Spleen (tissue), 7 donors: ENCODE measurements around the gene DCN.

Experiments
- POLR2A ChIP-seq, 3 donors: fragments of 450-650 bp; IDR thresholded peaks; one replicate each; pipeline ENCODE4 v1.5.1; 2017; ENCODE audit warnings: antibody characterized with exemption in 3 of 3, mild to moderate bottlenecking in 1 of 3
- POLR2AphosphoS5 ChIP-seq, 3 donors: sonication (generic); formaldehyde crosslinking; IDR thresholded peaks; one replicate each; pipeline ENCODE4 v1.5.1; 2017; ENCODE audit warnings: antibody characterized with exemption in 3 of 3
- TF ChIP-seq, protein P1 (sequence below), 11 experiments: fragments of 200-600 bp in 7 of 11; fragments of 450-650 bp in 4 of 11; sonication (generic) in 4 of 11; IDR thresholded peaks in 8 of 11; conservative IDR thresholded peaks in 3 of 11; 1 replicate in 7 of 11; 2 replicates in 4 of 11; pipeline versions ENCODE4 v1.4.0 to v1.8.0; 2016 to 2021; ENCODE audit warnings: antibody characterized with exemption in 11 of 11, inconsistent platforms in 4 of 11, mild to moderate bottlenecking in 1 of 11
- donor health status: DM: no; HTN: no; CAD: no; lungs with moderate emphysema.
- donor health status: DM: no; HTN: no; CAD: no.
- donor health status: DM: no; HTN: no; CAD: no.

DNA sequence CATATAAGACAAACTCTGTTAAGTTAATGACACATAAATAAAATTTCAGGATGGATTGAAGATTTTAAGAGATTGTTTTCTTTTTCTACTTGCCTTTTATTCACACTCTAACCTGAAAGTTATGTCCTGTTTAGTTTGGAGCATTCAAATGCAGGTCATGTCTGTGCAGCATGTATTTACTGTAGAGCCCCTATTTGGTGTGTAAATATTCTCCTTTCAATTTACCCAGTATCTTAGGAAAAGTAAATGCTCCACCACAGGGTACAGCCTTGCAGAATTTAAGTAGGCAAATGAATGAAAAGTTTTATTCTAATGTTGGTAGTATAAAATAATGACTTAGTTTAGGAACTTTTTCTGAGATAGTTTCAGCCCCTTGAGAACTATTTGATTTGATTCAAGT lies 6.2 kb upstream of the DCN start:
- TF ChIP-seq POLR2A (IDR thresholded peaks at IDR 0.05) (no peak), POLR2AphosphoS5 (IDR thresholded peaks at IDR 0.05) (no peak)
- TF ChIP-seq, protein P1, sequence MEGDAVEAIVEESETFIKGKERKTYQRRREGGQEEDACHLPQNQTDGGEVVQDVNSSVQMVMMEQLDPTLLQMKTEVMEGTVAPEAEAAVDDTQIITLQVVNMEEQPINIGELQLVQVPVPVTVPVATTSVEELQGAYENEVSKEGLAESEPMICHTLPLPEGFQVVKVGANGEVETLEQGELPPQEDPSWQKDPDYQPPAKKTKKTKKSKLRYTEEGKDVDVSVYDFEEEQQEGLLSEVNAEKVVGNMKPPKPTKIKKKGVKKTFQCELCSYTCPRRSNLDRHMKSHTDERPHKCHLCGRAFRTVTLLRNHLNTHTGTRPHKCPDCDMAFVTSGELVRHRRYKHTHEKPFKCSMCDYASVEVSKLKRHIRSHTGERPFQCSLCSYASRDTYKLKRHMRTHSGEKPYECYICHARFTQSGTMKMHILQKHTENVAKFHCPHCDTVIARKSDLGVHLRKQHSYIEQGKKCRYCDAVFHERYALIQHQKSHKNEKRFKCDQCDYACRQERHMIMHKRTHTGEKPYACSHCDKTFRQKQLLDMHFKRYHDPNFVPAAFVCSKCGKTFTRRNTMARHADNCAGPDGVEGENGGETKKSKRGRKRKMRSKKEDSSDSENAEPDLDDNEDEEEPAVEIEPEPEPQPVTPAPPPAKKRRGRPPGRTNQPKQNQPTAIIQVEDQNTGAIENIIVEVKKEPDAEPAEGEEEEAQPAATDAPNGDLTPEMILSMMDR (IDR thresholded peaks at IDR 0.05 in 8 of 11, conservative IDR thresholded peaks at IDR 0.05 in 3 of 11): no peak
